Tibial nerve (tissue), 4 donors: ENCODE data around the gene RNF145.

ENCODE experiments used
- CTCF ChIP-seq, 5 experiments: fragments of 200-600 bp in 3 of 5; fragments of 450-650 bp in 2 of 5; sonication (generic) in 3 of 5; IDR thresholded peaks; one replicate each; pipeline ENCODE4 v1.5.1; 2016 to 2019; ENCODE audit warnings: antibody characterized with exemption in 5 of 5, mild to moderate bottlenecking in 3 of 5, moderate library complexity in 2 of 5
- EP300 ChIP-seq, 2 donors: sonication (generic); formaldehyde crosslinking; IDR thresholded peaks; one replicate each; pipeline ENCODE4 v1.6.1; 2017; ENCODE audit warnings: antibody characterized with exemption in 2 of 2, mild to moderate bottlenecking in 1 of 2

GRCh38 chr5:159218595-159219023, 9.3 kb upstream of the RNF145 start:
- TF ChIP-seq CTCF (IDR thresholded peaks at IDR 0.05), result no peak
- TF ChIP-seq EP300 (IDR thresholded peaks at IDR 0.05), result no peak
